GM21381 (cell line): ENCODE results near the gene HECW1.

Source experiments
- ATAC-seq: cut with Tn5 transposase; IDR thresholded peaks from one replicate; pipeline ENCODE4 v1.9.1; 2021; ENCODE audit warnings: mild to moderate bottlenecking, moderate library complexity; ENCODE audit not compliant: unreplicated experiment

HECW1 gene

DNA sequence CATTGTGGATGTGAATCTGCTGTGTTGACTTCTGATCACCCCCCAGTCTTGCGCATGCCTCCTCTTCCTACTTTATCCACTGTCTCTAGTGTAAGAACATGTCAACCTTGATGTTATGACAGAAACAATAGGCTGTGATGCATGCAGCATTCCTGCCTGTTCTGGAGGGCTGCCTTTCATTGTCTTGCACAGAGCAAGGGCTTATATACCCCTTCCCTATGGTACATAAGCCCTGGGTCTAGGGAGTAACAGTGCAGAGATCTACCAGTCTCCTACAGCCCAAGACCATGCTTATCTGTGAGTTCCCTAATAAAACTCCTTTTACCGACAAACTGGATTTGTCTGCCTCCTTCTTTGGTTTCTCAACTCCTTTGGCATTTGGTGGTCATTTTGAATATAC, 293.5 kb downstream of the HECW1 start:
- ATAC-seq: no peak

DNA sequence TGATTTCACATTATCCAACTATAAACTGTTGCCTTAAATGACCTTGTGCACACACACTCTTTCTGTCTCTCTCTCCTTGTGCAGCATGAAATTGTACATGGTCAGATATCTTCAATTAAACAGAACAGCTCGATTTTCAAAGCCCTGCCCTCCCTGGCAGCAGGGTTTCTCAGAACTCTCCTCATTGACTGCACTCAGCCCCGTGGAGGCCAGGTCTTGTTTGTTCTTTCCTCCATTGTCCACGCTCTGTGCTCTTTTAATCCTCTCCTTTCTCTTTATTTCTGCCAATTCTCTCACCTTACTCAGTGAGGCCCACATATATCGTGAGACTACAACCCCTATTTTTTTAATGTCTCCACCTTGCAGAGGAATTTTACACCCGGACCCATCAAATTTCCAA, 294.5 kb downstream of the HECW1 start:
- no peak for ATAC-seq

DNA sequence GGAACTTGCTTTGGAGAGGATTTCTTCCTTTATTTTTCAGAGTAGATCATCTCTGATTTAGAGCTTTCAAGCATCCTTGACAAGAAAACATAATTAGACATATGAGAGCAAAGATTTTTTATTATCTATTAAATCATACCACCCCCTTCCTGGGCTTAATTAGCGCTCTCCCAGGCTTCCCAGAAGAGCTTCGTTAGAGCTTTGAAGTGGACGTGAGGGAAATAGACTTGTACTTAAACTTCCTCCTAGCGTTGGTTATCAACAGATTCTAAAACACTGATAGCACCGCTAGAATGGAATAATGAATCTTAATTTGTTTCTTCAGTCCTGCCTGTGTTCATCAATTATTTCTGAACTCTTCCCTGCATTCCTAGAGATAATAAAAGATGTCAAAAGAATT, 296.5 kb downstream of the HECW1 start:
- no peak for ATAC-seq

DNA sequence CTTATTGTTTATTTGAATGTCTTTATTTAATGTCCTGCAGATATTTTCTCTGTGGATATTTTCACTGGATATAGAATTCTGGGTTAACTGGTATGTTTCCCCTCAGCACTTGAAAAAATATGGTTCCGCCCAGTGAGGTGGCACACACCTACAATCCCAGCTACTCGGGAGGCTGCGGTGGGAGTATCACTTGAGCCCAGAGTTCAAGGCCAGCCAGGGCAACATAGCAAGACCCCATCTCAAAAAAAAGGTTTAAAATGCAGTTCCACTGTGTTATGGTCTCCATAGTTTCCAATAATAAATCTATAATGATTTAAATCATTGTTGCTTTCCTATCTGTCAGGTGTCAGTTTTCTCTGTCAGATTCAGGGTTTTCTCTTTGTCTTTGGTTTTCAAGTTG, 305.0 kb downstream of the HECW1 start:
- no peak for ATAC-seq

DNA sequence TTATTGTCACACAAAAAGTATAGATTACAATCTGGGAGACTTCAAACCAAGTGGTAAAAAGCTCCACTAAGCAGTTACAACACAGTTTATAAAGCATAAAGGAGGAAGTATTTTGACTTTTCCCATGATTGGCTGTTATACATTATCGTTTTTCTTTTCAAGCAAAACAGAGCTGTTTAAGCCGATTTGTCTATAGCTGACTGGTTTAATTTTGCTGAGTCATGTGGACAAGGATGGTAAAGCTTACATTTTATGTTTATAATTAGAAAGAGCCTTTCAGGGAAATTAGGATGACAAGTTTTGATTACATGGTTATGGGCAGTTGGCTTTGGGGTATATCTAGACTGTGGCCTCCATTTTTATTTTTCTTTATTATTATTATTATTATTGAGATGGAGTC, 318.0 kb downstream of the HECW1 start:
- no peak for ATAC-seq

DNA sequence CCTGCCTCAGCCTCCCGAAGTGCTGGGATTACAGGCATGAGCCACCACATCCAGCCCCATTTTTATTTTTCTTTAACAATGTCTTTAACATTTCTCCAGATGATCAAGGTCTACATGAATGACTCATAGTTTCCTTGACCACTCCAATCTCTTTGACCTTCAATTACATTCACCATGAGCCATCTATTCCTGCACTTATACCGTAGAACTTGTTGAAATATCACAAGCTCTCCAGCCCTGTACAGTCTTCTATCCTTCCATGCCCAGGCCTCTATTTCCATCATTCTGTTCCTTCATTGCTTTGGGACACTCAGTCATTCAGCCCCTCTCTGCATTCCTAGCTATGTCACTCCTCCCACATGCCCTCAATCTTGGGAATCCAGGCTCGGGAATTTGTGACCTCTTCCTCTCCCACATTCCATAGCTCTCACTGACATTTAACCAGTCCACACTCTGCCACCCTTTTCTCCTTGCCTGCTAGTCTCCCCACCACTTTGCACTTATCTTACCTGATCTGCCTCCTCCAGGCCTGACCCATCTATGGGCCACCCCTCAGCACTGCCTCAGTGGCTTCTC, 318.7 kb downstream of the HECW1 start:
- no peak for ATAC-seq

DNA sequence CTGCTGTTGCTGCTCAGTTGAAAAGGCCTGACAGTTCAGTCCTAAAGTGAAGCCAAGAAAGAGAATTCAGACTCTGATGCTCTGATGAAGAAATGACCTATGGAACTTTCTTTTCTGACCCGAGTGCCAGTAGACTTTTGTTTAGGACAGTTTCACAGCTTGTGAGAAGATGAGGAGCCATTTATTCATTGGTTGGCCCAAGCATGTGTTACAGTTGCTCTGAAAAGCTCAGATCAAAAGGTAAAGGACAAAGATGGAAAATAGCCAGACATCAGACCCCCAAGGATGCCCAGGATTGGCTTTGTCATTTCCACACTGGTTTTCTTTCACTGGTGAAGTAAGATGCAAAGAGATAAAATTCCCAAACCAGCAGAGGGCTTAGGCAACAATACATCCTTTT, 321.2 kb downstream of the HECW1 start:
- ATAC-seq: no peak

DNA sequence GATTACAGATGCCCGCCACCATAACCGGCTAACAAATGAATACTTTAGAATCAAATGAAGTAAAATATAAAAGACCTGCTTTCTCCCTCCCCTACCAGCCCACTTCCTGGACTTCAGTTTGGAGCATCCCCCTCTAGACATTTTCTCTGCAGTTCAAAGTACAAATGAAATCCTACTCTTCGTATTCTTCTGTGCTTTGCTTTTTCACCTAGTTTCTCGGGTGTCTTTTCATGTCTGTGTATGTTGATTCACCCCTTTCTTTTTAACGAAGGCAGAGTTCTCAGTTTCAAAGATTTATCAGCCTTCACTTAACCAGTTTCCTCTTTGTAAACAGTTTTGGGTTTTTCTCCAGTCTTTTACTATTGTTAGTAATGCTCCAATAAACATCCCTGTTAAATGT, 324.6 kb downstream of the HECW1 start:
- ATAC-seq: no peak

DNA sequence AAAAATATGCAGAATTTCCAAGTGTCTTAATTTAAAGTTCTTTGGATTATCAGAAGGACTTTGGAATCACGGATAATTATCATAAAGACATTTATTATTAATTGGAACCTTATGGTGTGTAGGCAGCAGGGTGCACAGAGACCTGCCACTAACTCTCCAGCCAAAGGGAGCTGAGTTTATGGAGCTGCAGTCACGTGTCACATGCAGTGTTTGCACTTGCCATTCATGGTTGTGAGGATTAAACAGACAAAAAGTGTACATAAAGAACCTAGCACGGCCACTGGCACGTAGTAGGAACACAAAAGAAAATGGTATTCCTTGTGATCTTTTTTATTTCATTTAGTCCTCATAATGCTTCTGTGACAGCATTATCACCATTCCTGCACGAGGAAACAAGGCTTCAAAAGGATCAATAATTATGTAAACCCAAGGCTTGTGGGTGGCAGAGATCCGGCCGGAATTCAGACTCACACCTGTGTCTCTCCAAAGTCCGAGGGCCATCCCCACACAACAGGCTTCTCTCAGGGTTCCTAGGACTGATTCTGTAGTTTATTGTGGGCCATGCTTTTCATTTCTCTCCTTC, 326.5 kb downstream of the HECW1 start:
- ATAC-seq: no peak

DNA sequence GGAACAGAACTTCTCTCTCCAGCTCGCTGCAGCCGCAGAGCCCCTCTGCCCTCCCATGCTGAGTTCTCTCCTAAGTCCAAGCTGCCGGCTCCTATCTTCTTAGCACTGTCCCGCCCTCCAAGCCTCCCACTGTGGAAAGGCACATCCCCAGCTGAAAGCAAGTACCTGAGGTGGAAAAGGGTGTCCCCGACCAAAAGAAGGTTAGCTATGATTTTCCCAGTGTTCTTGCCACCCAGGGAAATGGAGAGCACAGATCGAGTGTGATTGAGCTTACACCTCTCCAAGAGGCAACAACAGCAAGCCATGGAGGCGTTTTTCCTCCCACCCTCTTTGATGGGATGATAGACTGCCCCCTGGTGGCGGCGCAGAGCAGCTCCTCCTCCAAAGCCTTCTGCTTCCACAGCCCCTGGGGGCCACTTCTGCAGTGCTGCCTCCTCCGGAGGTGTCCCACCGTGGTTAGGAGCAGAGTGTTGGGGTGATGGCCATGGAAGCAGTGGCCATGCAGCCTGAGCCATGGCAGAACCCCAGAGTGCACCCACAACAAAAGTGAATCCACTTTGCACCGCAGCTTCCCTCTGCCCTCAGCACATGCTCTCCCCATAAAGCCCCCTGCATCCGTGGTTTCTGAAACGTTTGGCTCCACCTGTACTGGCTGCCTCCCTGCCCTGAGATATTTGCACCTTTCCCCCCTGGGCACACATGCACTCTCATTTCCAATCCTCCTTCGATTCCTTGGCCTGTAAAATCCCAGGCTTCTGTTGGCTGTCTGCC, 327.4 kb downstream of the HECW1 start:
- ATAC-seq: no peak

DNA sequence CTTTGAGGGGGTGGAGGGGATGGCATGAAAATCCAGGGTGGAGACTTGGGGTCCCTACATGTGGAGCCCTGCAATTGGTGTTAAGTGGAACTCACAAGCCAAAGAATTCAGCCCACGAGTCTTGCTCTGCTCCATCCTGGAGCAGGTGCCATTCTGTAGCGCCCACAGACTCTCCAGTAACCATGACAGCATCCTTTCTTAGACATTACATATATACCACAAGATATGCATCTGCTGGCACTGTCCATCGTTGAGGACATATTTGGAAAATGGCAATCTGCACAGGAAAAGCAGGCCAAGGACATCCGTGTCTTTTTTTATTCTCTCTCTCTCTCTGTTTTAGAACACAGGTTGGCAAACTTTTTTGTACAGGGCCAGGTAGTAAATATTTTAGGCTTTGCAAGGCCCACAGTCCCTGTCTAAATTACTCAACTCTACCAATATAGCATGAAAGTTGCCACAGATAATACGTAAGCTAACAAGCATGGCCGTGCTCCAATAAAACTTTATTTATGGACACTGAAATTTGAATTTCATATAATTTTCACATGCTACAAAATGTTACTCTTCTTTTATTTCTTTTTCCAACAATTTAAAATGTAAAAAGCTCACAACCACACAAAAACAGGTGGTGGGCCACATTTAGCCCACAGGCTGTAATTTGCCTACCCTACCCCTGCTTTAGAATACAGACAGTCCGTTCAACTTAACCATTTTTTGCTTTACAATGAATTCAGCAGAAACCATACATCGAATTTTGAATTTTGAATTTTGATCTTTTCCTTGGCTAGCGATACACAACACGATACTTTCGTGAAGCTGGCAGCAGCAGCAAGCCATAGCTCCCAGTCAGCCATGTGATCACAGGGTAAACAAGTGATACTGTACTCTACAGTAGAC, 329.0 kb downstream of the HECW1 start:
- ATAC-seq: no peak

DNA sequence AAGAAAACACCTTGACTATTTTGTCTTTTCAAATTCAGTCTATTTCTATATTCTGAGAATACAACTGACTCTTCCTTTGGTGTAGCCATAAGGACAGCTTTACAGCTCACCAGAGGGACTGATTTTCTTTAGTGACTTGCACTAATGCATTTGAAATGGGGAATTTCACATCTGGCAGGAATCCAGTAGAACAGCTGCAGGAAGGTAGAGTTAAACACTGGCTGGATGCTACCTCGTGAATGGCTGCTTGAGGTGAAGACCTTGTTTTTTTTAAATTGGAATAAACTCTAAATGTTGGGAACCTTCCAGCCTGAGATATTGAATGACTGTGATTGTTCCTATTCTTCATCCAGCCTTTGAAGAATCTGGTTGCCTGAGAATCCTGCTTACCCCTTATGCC, 330.9 kb downstream of the HECW1 start:
- ATAC-seq: no peak

DNA sequence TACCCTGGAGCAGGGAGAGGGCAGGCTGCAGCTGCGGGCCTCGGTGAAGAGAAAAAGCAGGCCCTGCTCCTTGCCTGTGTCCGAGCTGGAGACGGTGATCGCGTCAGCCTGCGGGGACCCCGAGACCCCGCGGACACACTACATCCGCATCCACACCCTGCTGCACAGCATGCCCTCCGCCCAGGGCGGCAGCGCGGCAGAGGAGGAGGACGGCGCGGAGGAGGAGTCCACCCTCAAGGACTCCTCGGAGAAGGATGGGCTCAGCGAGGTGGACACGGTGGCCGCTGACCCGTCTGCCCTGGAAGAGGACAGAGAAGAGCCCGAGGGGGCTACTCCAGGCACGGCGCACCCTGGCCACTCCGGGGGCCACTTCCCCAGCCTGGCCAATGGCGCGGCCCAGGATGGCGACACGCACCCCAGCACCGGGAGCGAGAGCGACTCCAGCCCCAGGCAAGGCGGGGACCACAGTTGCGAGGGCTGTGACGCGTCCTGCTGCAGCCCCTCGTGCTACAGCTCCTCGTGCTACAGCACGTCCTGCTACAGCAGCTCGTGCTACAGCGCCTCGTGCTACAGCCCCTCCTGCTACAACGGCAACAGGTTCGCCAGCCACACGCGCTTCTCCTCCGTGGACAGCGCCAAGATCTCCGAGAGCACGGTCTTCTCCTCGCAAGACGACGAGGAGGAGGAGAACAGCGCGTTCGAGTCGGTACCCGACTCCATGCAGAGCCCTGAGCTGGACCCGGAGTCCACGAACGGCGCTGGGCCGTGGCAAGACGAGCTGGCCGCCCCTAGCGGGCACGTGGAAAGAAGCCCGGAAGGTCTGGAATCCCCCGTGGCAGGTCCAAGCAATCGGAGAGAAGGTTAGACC, 332.5 kb downstream of the HECW1 start:
- no peak for ATAC-seq

DNA sequence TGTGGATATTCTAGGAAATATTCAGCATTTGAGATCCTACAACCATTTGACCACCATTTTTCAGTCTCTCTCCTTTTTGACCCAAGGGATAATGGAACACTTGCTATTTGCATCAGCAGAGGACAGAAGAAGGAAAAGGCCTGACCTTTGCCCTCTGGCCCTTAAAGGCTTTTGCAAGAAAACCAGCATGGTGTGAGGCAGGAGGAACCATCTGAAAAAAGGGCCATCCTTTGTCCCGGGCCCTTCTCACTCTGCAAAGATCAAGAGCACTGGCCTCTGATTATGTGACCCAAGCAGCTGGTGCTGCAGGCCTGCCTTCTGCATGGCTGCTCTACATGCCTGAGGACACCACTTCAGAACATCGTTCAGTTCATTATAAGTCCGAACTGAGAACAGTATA, 337.1 kb downstream of the HECW1 start:
- ATAC-seq: no peak

DNA sequence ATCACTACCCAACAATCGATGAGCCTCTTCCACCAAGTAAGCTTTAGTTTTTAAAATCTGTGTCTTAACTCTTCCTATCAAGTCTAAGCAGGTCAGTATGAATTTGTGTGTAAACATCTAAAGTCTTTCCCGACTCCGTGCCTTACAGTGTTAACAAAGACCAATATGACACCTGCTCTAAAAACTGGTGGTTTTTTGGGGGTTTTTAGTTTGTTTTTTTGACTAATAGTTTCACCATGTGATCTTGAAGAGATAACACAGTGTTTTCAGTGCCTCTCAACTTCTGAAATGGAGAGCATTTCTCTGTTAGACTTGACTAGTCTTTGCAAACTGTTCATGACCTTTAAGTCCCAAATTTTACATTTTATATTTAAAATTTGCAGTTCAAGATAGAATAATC, 338.4 kb downstream of the HECW1 start:
- ATAC-seq: no peak

DNA sequence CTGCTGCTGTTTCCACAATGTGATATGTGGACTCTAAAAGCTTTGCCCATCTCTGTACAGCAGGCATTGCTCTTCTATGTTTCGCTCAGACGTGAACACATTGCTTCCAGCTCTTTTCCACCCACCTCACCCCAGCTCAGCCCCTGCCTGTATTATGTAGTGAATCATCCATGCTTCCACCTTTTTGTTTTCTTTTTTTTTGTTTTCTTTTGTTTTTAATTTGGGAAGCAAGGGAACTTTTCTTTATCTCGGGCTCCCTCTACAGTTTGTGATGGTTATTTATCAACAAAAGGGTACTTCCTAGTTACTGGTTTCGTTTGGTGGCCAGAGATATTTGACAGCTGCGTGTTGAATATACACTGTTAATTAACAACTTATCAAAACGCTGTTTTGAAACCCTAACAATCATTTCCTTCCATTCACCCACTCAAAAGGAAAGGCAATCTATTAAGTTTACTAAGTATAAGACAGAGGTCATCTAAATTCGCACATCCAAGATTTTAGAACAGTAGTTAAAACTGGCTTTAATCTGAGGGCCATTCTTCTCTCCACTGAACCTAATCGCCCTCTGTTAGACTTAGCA, 342.6 kb downstream of the HECW1 start:
- ATAC-seq: peak; percentile 72

DNA sequence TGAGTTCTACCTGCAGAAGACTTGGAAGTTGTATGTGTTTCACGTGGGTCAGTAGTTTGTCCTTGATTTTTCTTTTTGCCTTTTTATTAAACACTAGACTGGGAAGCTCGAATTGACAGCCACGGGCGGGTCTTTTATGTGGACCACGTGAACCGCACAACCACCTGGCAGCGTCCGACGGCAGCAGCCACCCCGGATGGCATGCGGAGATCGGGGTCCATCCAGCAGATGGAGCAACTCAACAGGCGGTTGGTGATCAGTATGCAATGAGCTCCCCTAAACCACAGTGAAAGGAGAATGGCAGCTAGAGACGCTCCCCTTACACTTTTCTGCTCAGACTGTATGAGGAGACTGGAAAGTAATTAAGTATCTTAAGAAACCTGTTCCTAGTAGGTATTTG, 343.8 kb downstream of the HECW1 start:
- ATAC-seq: no peak

DNA sequence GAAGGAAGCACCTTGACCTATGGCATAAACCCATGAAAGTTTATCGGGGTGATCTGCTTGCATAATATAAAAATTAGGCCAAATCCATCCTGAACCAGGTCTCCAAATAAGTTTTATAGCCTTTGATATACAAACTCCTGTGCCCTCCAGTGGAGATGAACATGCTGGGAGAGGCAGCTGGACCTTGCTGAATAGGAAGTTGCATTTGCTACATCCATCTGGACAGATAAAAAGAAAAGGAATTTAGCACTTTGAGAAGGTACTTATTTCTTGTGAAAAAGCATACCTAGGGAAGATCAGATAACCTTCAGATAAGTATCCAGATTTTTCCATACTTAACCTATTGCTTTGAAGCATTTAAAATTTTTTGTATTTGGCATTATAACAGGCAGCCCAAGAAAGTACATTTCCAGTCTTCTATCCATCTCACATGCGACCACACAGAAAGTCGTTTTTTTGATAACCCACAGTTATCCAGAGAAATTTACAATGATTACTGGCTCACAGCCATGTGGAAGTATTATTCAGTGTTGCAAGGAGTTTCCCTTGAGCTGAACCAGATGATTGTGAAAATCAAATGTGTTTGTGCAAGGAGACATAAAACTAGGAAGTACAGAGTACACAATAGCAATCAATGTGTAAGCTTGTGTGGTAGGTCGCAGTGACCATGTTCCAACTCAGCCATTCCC, 346.0 kb downstream of the HECW1 start:
- ATAC-seq: no peak

DNA sequence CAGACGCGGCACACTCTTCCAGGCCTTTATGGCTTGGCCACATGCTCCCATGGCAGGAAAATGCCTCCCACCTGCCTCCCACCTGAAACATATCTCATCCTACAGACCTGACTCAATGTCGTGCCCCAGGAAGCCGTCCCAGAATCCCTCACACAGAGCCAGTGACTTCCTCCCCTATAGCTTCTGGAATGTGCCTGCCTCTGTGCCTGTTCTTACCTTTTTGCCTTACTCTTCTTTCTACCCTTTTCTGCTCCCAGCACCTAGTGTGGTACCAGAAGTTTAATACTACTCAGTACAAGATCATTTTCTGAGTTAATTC, 346.5 kb downstream of the HECW1 start:
- ATAC-seq: no peak
